Suprapubic skin (tissue), 4 donors: ENCODE results near the gene NCF4. TPM values are rescaled to one million over a fixed set of nuclear protein-coding genes. Genes with fewer than 3 reads are reported as not detected.

Experiments
- DNase-seq, 2 donors: peaks; one replicate each; pipeline ENCODE4 v3.0.0-alpha.2; 2019; ENCODE audit warnings: low spot score in 2 of 2
- H3K27ac ChIP-seq: fragments of 200-600 bp; sonication (generic); one replicate; pipeline ENCODE4 v1.5.1; 2019
- H3K27me3 ChIP-seq: fragments of 200-600 bp; sonication (generic); one replicate; pipeline ENCODE4 v1.5.1; 2019
- H3K36me3 ChIP-seq: fragments of 200-600 bp; sonication (generic); one replicate; pipeline ENCODE4 v1.5.1; 2019
- H3K4me1 ChIP-seq: fragments of 200-600 bp; sonication (generic); one replicate; pipeline ENCODE4 v1.5.1; 2019
- H3K4me3 ChIP-seq: fragments of 200-600 bp; sonication (generic); one replicate; pipeline ENCODE4 v1.5.1; 2019; ENCODE audit warnings: mild to moderate bottlenecking
- H3K9me3 ChIP-seq: fragments of 200-600 bp; sonication (generic); one replicate; pipeline ENCODE4 v1.5.1; 2019
- CTCF ChIP-seq, 2 donors: fragments of 200-600 bp in 1 of 2; fragments of 450-650 bp in 1 of 2; sonication (generic) in 1 of 2; IDR thresholded peaks; one replicate each; pipeline ENCODE4 v1.5.1; 2016 to 2019; ENCODE audit warnings: antibody characterized with exemption in 2 of 2, mild to moderate bottlenecking in 1 of 2, moderate library complexity in 1 of 2
- EP300 ChIP-seq: sonication (generic); formaldehyde crosslinking; IDR thresholded peaks from one replicate; pipeline ENCODE4 v1.6.1; 2017; ENCODE audit warnings: antibody characterized with exemption
- POLR2A ChIP-seq, 2 donors: fragments of 450-650 bp; IDR thresholded peaks; one replicate each; pipeline ENCODE4 v1.6.1; 2017; ENCODE audit warnings: antibody characterized with exemption in 2 of 2, mild to moderate bottlenecking in 2 of 2, moderate library complexity in 2 of 2
- POLR2AphosphoS5 ChIP-seq, 3 donors: sonication (generic); formaldehyde crosslinking; IDR thresholded peaks; one replicate each; pipeline ENCODE4 v1.6.1; 2017; ENCODE audit warnings: antibody characterized with exemption in 3 of 3
- WGBS: methylation state at CpG from one replicate; pipeline ENCODE4 v1.1.5; 2018; 5-methylcytosine and 5-hydroxymethylcytosine counted together
- total RNA-seq, 4 donors: library from RNA; depleted of rRNA; stranded (reverse); fragments of >200 nt; gene quantifications; one replicate each; pipeline ENCODE4 v1.1.0, GENCODE V29; 2016

NCF4 gene
- total RNA-seq, 4 donors from 2014 or later, result 1.1 to 4.5 (median 3.1) TPM

GRCh38 chr22:36886016-36886415 lies 25.2 kb downstream of the NCF4 start:
- no peak overlapping the region for H3K27ac ChIP-seq
- peaks cover 6% of the 10 kb centered on the region for H3K4me1 ChIP-seq
- WGBS, result 87% methylated on average over 4 of the region's 4 CpGs
- peaks cover 3% of the 10 kb centered on the region for H3K27me3 ChIP-seq
- DNase-seq, result no peak
- no peaks in the 10 kb centered on the region for H3K36me3 ChIP-seq
- no peak overlapping the region for H3K4me3 ChIP-seq
- TF ChIP-seq CTCF (IDR thresholded peaks at IDR 0.05), result no peak
- no peaks in the 10 kb centered on the region for H3K9me3 ChIP-seq

GRCh38 chr22:36887162-36887561 lies 26.4 kb downstream of the NCF4 start:
- Histone ChIP-seq H3K27ac (no peak overlapping the region), H3K4me3 (no peak overlapping the region), H3K9me3 (no peaks in the 10 kb centered on the region), H3K36me3 (no peaks in the 10 kb centered on the region), H3K4me1 (peaks cover 6% of the 10 kb centered on the region), H3K27me3 (peaks cover 3% of the 10 kb centered on the region)
- WGBS, result 79% methylated on average over 4 of the region's 4 CpGs
- TF ChIP-seq POLR2AphosphoS5 (IDR thresholded peaks at IDR 0.05), result no peak
- TF ChIP-seq CTCF (IDR thresholded peaks at IDR 0.05), result no peak
- TF ChIP-seq POLR2A (IDR thresholded peaks at IDR 0.05), result no peak
- no peak for TF ChIP-seq EP300
- no peak for DNase-seq

- Histone ChIP-seq H3K4me1 (no peaks in the 10 kb centered on the region), H3K9me3 (no peaks in the 10 kb centered on the region), H3K4me3 (no peak overlapping the region), H3K27ac (no peak overlapping the region), H3K36me3 (no peaks in the 10 kb centered on the region), H3K27me3 (no peaks in the 10 kb centered on the region)
- DNase-seq, result no peak
- 70% methylated on average over 1 of the region's 1 CpG for WGBS
- TF ChIP-seq CTCF (IDR thresholded peaks at IDR 0.05), result no peak
- TF ChIP-seq POLR2AphosphoS5 (IDR thresholded peaks at IDR 0.05), result no peak
- no peak for TF ChIP-seq POLR2A (IDR thresholded peaks at IDR 0.05)
- no peak for TF ChIP-seq EP300
These were observed 30.8 kb downstream of the NCF4 start for GRCh38 chr22:36891646-36892045.

- Histone ChIP-seq H3K4me1 (no peaks in the 10 kb centered on the region), H3K27me3 (no peaks in the 10 kb centered on the region), H3K36me3 (no peaks in the 10 kb centered on the region), H3K4me3 (no peak overlapping the region), H3K9me3 (no peaks in the 10 kb centered on the region), H3K27ac (no peak overlapping the region)
- 27% methylated on average over 2 of the region's 2 CpGs for WGBS
- TF ChIP-seq CTCF (IDR thresholded peaks at IDR 0.05) (no peak), POLR2AphosphoS5 (IDR thresholded peaks at IDR 0.05) (no peak), POLR2A (IDR thresholded peaks at IDR 0.05) (no peak), EP300 (no peak)
- DNase-seq, result no peak
These were observed 31.5 kb downstream of the NCF4 start for GRCh38 chr22:36892292-36892691.

GRCh38 chr22:36893262-36893661 lies 32.5 kb downstream of the NCF4 start:
- 76% methylated on average over 3 of the region's 3 CpGs for WGBS
- TF ChIP-seq EP300, result no peak
- Histone ChIP-seq H3K9me3 (no peaks in the 10 kb centered on the region), H3K4me3 (no peak overlapping the region), H3K27ac (no peak overlapping the region), H3K36me3 (no peaks in the 10 kb centered on the region), H3K27me3 (no peaks in the 10 kb centered on the region), H3K4me1 (no peaks in the 10 kb centered on the region)
- DNase-seq, result no peak

GRCh38 chr22:36894266-36894665 lies 33.5 kb downstream of the NCF4 start:
- Histone ChIP-seq H3K36me3 (no peaks in the 10 kb centered on the region), H3K9me3 (no peaks in the 10 kb centered on the region), H3K27ac (no peak overlapping the region), H3K4me1 (no peaks in the 10 kb centered on the region), H3K27me3 (peaks cover 2% of the 10 kb centered on the region), H3K4me3 (no peak overlapping the region)
- DNase-seq, result no peak
- 46% methylated on average over 1 of the region's 1 CpG for WGBS
- TF ChIP-seq EP300, result no peak
- no peak for TF ChIP-seq POLR2AphosphoS5 (IDR thresholded peaks at IDR 0.05)
- no peak for TF ChIP-seq POLR2A (IDR thresholded peaks at IDR 0.05)
- TF ChIP-seq CTCF (IDR thresholded peaks at IDR 0.05), result no peak
